Stimulated activated CD8-positive, alpha-beta memory T cell treated with anti-CD3 and anti-CD28 coated beads, Interleukin-7, amount 100 ng/mL, for 48 hours (primary cell): ENCODE data around the gene ADGRD1.

ENCODE experiments used
- DNase-seq, 2 donors: peaks; one replicate each; pipeline ENCODE4 v3.0.0-alpha.2; 2020; ENCODE audit warnings: low read depth in 1 of 2; ENCODE audit errors: extremely low read depth in 1 of 2

ADGRD1 gene

GRCh38 chr12:131085816-131086591 lies 132.3 kb downstream of the ADGRD1 start:
- DNase-seq, result no peak

GRCh38 chr12:131087302-131087818 lies 133.7 kb downstream of the ADGRD1 start:
- no peak for DNase-seq

GRCh38 chr12:131087991-131088700 lies 134.4 kb downstream of the ADGRD1 start:
- DNase-seq, result no peak

GRCh38 chr12:131088701-131089530 lies 135.2 kb downstream of the ADGRD1 start:
- DNase-seq, result no peak

- DNase-seq, result no peak
These were observed 136.0 kb downstream of the ADGRD1 start for GRCh38 chr12:131089531-131090273.

- DNase-seq, result no peak
These were observed 136.8 kb downstream of the ADGRD1 start for GRCh38 chr12:131090274-131091210.

- peak in 1 of 2 donors; percentile 47 for DNase-seq
These were observed 137.8 kb downstream of the ADGRD1 start for GRCh38 chr12:131091413-131091975.

- no peak for DNase-seq
These were observed 138.4 kb downstream of the ADGRD1 start for GRCh38 chr12:131091976-131092691.

- DNase-seq, result peak in 1 of 2 donors; percentile 35
These were observed 139.3 kb downstream of the ADGRD1 start for GRCh38 chr12:131092901-131093603.

- DNase-seq, result peak in 1 of 2 donors; percentile 23
These were observed 139.9 kb downstream of the ADGRD1 start for GRCh38 chr12:131093604-131093955.

- no peak for DNase-seq
These were observed 140.5 kb downstream of the ADGRD1 start for GRCh38 chr12:131093971-131094830.

- DNase-seq, result no peak
These were observed 141.4 kb downstream of the ADGRD1 start for GRCh38 chr12:131094831-131095805.

GRCh38 chr12:131095826-131096680 lies 142.3 kb downstream of the ADGRD1 start:
- no peak for DNase-seq

GRCh38 chr12:131096681-131097181 lies 143.0 kb downstream of the ADGRD1 start:
- DNase-seq, result no peak
